Midbrain (tissue), 1 donor: ENCODE measurements around the gene SP2.

Experiments used
- DNase-seq: peaks from one replicate; lab custom pipeline; 2025; lab: John Stamatoyannopoulos, UW

SP2 gene

GRCh38 chr17:47889734-47890529, 6.1 kb upstream of the SP2 start:
- DNase-seq = peak; percentile 77

GRCh38 chr17:47891545-47892088, 4.4 kb upstream of the SP2 start:
- DNase-seq = no peak

- DNase-seq = no peak
Measured at GRCh38 chr17:47894498-47895346, 1.3 kb upstream of the SP2 start.

DNA sequence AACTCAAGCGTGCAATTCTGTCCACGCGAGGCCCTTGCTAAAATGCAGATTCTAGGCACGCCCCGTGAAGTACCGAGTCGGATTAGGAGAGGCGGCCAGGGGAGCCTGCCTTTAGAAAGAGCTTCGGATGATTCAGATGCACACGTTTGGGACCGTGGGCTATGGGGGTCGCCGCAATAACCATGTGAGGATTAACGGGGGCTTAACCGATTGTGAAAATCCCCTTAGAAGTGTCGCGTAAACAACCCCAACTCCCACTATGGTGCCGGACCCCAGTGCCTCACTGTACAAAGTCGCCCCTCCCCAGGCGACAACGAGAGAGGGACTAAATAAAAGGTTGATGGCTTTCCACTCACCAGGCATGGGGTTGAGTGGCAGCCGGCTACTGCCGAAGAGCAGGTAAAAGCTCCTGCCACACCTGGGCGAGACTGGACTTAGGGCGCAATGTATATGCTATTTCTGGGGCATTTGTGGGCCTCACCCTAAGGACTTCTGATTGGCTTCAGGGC, 635 bp upstream of the SP2 start:
- peak; percentile 53 for DNase-seq

DNA sequence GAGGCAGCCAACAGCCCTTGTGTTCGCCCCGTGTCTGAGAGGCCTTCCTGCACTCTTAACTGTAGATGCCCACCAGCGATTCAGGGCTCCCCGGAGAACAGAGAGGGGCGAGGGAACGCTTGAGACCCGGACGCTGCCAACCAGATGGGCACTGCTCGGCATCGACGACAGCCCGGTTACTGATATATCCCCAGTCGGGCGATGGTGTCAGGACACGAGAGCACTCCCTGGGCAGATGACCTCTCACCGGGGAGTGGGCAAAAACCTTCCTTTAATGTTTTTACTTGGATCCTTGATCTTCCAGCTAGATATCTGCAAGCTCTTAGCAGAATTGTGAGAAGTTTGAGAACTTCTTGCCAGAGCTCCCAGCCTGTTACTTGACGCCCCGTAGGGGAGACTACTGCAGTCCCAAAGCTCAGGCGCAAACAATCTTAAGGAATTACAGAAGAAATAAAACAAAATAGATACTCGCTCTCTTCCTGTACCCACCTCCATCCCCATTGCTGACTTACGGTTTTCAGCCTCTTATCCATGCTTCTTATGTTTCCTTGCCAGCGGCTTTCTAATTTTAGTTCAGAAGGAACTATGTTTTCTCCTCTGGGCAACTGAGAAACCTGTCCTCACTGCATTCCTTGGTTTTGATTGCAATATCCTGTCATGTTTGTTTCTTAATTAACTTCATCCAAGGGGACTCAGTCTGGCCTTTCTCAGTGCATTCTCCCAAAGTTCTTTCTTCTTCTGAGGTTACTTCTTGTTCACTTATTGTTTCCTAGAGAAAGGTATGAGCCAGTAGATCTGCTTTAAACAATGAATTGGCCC, 845 bp downstream of the SP2 start:
- peak; percentile 39 for DNase-seq

DNA sequence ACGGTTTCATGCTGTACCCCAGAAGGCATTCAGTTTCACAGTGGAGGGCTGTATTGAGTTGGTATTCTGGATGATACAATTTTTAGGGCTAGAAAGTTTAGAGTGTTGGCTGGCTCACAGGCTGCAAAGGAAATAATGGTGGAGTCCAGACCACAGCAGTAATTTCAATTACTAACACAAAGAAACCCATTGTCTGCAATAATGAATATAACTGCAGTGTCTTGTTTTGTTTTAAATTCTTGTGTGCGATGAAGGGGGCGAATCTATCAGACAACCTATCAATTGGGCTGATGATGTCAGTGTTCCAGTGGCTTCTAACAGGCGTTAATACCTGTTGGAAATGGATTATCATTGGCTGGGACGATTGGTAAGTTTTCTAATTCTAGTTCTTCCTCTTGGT, 1.5 kb downstream of the SP2 start:
- DNase-seq = no peak

DNA sequence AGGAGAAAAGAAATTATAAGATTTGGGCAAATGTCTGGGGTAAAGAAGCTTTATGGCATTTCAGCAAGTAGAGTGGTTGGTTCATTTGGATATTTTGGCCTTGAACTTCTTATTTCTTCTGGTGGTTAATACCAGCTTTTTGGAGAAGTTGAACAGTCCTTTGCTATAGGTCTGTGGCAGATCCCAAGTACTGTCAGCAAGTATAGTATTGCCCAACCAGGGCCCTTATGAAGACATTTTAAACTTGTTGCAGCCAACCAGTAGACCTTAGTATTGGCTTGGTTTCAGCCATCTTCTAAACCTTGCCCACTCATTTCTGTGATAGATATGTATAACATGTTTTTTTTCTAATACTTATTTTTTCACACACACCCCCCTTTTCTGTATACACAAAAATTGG, 2.2 kb downstream of the SP2 start:
- DNase-seq = no peak

DNA sequence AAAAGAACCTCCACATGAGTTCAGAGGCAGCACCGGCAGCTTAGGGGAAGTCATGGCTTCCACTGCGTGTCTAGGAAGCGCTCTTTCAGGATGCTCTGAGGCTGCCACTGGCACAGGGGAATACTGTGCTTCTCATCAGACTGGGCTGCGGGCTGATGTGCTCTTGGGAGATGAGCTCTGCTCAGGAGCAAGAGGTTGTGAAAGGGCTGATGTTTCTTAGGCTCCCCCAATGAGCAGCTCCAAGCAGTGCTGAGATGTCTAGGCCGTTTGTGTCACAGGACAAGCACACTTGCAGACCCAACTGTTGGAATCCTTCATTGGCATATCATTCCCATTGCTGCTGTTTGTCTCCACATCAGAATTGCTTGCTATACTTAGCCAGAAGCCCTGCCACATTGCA, 3.6 kb downstream of the SP2 start:
- DNase-seq = no peak

GRCh38 chr17:47901423-47901822, 5.4 kb downstream of the SP2 start:
- DNase-seq = no peak

DNA sequence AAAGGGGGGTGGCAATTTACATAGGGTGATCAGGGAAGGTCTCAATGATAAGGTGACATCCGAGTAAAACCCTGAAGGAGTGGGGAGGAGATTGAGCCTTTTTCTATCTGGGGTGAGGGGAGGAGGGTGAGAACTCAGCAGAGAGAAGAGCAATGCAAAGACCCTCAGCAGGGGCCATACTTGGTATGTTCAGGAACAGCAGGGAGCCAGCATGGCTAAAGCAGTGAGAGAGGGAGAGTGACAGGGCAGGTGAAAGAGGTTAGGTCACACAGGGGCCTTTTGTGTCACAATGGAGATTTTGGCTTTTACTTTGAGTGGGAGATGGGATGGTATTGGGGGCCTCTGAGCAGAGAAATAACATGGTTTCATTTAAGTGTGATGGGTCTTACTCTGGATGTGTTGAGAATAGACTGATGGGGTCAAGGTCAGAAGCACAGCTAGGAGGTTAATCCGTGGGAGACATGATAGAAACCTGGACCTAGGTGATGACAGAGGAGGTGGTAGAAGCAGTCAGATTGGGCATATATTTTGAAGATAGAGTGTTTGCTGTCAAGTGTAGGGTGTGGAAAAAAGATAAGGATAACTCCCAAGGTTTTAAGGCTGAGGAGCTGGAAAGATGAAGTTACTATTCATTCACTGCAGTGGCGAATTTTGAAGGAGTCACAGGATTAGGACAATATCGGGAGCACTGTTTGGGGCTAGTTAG, 6.2 kb downstream of the SP2 start:
- DNase-seq = no peak

DNA sequence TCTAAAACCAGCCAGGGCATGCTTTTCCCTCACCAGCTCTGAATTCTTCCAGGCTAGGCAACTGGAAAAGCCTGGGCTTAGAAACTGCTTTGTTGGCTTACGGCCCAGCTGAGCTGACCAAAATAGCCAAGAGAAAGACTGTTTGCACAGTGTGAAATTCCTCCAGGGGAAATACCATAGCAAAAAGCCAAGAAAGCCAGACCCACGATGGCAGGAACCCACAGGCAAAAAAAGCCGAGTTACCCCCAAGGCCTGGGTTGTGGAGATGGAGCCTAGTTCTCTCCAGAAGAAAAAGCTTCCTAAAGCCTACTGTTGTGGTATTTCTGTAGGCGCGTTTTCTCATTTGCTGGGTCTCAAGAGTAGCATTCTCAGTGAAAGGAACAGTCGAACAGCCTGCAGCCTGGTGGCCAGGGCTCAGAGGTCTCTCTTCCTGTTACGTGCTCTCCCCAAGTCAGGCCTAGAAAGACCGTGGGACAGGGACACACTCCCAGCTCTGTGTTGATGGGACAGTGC, 9.2 kb downstream of the SP2 start:
- peak; percentile 82 for DNase-seq

DNA sequence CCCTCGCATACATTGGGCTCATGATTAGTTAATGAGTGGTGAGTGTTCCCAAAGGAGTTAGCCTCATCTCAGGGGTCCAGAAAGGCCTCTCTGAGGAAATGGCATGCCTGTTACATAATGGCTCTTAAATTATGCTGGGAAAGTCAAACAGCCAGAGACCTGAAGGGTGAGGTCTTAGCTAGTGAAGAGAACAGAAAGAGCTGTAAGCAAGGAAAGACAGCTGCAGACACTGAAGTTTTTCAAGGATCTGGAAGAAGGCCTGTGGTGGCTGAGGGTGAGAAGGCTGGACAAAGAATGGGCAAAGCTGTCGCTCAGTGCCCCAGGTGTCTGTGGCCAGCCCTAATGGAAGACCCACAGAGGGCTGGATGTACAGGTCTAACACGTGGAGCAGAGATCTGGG, 10.4 kb downstream of the SP2 start:
- DNase-seq = no peak

- no peak for DNase-seq
Measured at GRCh38 chr17:47907932-47908562, 12.0 kb downstream of the SP2 start.

DNA sequence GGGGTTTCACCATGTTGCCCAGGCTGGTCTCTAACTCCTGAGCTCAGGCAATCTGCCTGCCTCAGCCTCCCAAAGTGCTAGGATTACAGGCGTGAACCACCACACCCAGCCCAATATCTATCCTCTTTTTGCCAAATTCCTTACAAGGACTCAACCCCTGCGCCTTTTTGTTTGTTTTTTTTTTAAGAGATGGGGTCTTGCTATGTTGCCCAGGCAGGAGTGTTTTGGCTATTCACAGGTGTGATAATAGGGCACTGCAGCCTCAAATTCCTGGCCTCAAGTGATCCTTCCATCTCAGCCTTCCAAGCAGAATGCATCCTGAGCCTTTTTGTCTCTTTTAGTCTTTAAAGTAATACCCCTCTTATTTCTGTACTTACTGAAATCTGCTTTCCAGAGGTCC, 17.0 kb downstream of the SP2 start:
- DNase-seq = no peak

GRCh38 chr17:47914306-47914948, 18.4 kb downstream of the SP2 start:
- no peak for DNase-seq

GRCh38 chr17:47915776-47916398, 19.9 kb downstream of the SP2 start:
- no peak for DNase-seq

GRCh38 chr17:47916489-47917208, 20.6 kb downstream of the SP2 start:
- no peak for DNase-seq

DNA sequence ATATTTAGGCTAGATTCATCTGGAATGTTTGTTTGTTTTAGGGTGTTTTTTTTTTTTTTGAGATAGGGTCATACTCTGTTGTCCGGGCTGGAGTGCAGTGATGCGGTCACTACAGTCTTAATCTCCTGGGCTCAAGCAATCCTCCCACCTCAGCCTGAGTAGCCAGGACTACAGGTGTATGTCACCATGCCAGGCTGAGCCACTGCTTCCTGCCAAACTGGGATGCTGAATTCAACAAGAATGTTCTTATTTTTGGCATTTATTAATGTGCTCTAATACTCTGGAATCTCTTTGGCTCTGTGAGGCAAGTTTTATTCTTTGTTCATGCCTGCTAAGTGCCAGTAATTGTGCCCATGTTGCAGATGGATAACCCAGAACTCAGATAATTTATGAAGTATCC, 21.5 kb downstream of the SP2 start:
- no peak for DNase-seq

- no peak for DNase-seq
Measured at GRCh38 chr17:47918006-47918405, 22.0 kb downstream of the SP2 start.
